ENCODE data around the gene ZNF600.

GRCh38 chr19:52778811-52779210, 7.8 kb downstream of the ZNF600 start:
- TF ChIP-seq CTCF (IDR thresholded peaks at IDR 0.05; ENCODE audit: insufficient read depth, low read length, poor library complexity, severe bottlenecking) = no peak
- no peak for TF ChIP-seq EZH2phosphoT487 (conservative IDR thresholded peaks at IDR 0.05; ENCODE audit: low read length)
